ENCODE data around the gene SLC8A2. TPM values are rescaled to one million over a fixed set of nuclear protein-coding genes. Genes with fewer than 3 reads are reported as not detected.

The SLC8A2 gene
- total RNA-seq, 1 experiment from 2014 or later, result 0.10 TPM

- no peak for TF ChIP-seq CTCF (IDR thresholded peaks at IDR 0.05)
- TF ChIP-seq TCF7L2 (IDR thresholded peaks at IDR 0.05; ENCODE audit: low read depth, low read length), result no peak
- no peak for TF ChIP-seq SIN3A (IDR thresholded peaks at IDR 0.05; ENCODE audit: borderline replicate concordance, insufficient read depth, low read depth, low read length)
- no peak for TF ChIP-seq REST (IDR thresholded peaks at IDR 0.05; ENCODE audit: insufficient read depth in 1 of 2, low read depth in 2 of 2, low read length in 1 of 2)
- TF ChIP-seq POLR2AphosphoS5 (IDR thresholded peaks at IDR 0.05; ENCODE audit: low read depth, low read length), result no peak
- ChIA-PET CTCF (interaction anchor here (0.6 kb wide), 1 partner anchor 384 kb away, joined by 6 read pairs; no protein-coding TSS in a partner anchor), POLR2A (no interaction called here)
- no TSS peak for BruUV-seq (replicated peaks)
- in situ Hi-C loops (cut with HindIII; ENCODE audit: low pct_unique_long_range_greater_than_20kb, low sequenced_read_pairs) (no loop called here), intact Hi-C loops (cut with micrococcal nuclease; ENCODE audit: unreplicated experiment) (no loop called here)
- Histone ChIP-seq H3K36me3 (ENCODE audit: control insufficient read depth, insufficient read depth, low read length) (no peaks in the 10 kb centered on the region), H3K27ac (ENCODE audit: low read length) (no peak overlapping the region), H3K27me3 (ENCODE audit: control insufficient read depth, insufficient read depth, low read length) (no peaks in the 10 kb centered on the region; the same call in 1 of the 2 replicates), H3K4me1 (ENCODE audit: control insufficient read depth, insufficient read depth, low read length) (no peaks in the 10 kb centered on the region; the same call in none of the 2 replicates), H3K9me3 (ENCODE audit: control insufficient read depth, insufficient read depth, low read depth, low read length) (no peaks in the 10 kb centered on the region), H3K4me3 (ENCODE audit: low read depth in 2 of 2, low read length in 2 of 2) (no peak overlapping the region)
- DNase-seq (ENCODE audit: low read depth, low spot score), result no peak
- no peak for ATAC-seq
These were observed 5.7 kb downstream of the SLC8A2 start for GRCh38 chr19:47465957-47466356.

GRCh38 chr19:47464675-47465419 is 6.8 kb downstream of the SLC8A2 start:
- ChIA-PET POLR2A (no interaction called here), CTCF (interaction anchor here (0.6 kb wide), 1 partner anchor 636 kb away, joined by 6 read pairs; no protein-coding TSS in a partner anchor)
- Histone ChIP-seq H3K4me1 (ENCODE audit: control insufficient read depth, insufficient read depth, low read length) (no peaks in the 10 kb centered on the region; the same call in 1 of the 2 replicates), H3K27ac (ENCODE audit: low read length) (no peak overlapping the region), H3K27me3 (ENCODE audit: control insufficient read depth, insufficient read depth, low read length) (no peaks in the 10 kb centered on the region; the same call in 1 of the 2 replicates), H3K9me3 (ENCODE audit: control insufficient read depth, insufficient read depth, low read depth, low read length) (no peaks in the 10 kb centered on the region), H3K4me3 (ENCODE audit: low read depth in 2 of 2, low read length in 2 of 2) (no peak overlapping the region), H3K36me3 (ENCODE audit: control insufficient read depth, insufficient read depth, low read length) (no peaks in the 10 kb centered on the region)
- no peak for TF ChIP-seq POLR2AphosphoS5 (IDR thresholded peaks at IDR 0.05; ENCODE audit: low read depth, low read length)
- TF ChIP-seq TCF7L2 (IDR thresholded peaks at IDR 0.05; ENCODE audit: low read depth, low read length), result no peak
- no peak for TF ChIP-seq REST (IDR thresholded peaks at IDR 0.05; ENCODE audit: insufficient read depth in 1 of 2, low read depth in 2 of 2, low read length in 1 of 2)
- no peak for TF ChIP-seq CTCF (IDR thresholded peaks at IDR 0.05)
- TF ChIP-seq SIN3A (IDR thresholded peaks at IDR 0.05; ENCODE audit: borderline replicate concordance, insufficient read depth, low read depth, low read length), result no peak
- DNase-seq (ENCODE audit: low read depth, low spot score), result no peak
- no TSS peak for BruUV-seq (replicated peaks)
- in situ Hi-C loops (cut with HindIII; ENCODE audit: low pct_unique_long_range_greater_than_20kb, low sequenced_read_pairs) (no loop called here), intact Hi-C loops (cut with micrococcal nuclease; ENCODE audit: unreplicated experiment) (no loop called here)
- ATAC-seq, result no peak

All from Panc1 (cell line).